Stomach (tissue), 4 donors: Measurements from ENCODE around the gene NAXE.

Source experiments
- POLR2AphosphoS5 ChIP-seq, 3 donors: sonication (generic); formaldehyde crosslinking; IDR thresholded peaks; one replicate each; pipeline ENCODE4 v1.6.1; 2016; ENCODE audit warnings: antibody characterized with exemption in 3 of 3
- TF ChIP-seq, protein P1 (sequence below), 7 experiments: fragments of 450-650 bp in 4 of 7; fragments of 200-600 bp in 3 of 7; sonication (generic) in 3 of 7; IDR thresholded peaks; one replicate each; pipeline ENCODE4 v1.5.1; 2016 to 2019; ENCODE audit warnings: antibody characterized with exemption in 7 of 7, control low read depth in 2 of 7, mild to moderate bottlenecking in 1 of 7

DNA sequence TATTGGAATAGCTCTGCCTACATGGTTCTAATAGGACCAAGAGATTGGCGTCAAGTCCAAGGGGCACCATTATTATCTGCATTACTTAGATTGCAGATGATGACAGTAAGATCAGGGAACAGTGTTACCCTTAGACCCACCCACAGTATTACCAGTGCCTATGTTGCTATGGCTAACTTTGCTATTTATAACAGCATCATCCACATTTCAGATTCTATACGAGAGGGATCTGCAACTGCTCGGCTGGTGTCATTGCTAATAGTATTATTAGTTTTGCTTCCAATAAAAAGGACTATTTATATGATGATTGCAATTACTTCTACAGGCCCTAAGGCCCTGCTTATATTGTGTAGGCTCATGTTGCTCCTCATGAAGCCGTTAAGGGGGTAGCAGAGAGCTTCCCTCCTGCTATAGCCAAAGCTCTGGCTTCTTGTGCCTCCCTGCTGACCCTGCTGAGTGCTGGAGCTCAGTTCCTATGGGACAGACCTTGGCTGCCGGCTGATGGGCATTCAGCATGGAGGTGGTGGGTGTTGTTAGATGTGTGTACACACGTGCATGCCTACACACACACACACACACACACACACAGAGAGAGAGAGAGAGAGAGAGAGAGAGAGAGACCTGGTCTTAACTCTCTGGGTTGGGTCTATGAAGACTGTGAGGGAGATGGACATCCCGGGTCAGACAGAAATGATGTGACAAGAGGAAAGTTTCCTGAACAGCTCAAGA is 51.6 kb downstream of the NAXE start:
- TF ChIP-seq, protein P1, sequence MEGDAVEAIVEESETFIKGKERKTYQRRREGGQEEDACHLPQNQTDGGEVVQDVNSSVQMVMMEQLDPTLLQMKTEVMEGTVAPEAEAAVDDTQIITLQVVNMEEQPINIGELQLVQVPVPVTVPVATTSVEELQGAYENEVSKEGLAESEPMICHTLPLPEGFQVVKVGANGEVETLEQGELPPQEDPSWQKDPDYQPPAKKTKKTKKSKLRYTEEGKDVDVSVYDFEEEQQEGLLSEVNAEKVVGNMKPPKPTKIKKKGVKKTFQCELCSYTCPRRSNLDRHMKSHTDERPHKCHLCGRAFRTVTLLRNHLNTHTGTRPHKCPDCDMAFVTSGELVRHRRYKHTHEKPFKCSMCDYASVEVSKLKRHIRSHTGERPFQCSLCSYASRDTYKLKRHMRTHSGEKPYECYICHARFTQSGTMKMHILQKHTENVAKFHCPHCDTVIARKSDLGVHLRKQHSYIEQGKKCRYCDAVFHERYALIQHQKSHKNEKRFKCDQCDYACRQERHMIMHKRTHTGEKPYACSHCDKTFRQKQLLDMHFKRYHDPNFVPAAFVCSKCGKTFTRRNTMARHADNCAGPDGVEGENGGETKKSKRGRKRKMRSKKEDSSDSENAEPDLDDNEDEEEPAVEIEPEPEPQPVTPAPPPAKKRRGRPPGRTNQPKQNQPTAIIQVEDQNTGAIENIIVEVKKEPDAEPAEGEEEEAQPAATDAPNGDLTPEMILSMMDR (IDR thresholded peaks at IDR 0.05): no peak
- no peak for TF ChIP-seq POLR2AphosphoS5 (IDR thresholded peaks at IDR 0.05)
